ENCODE results near the gene TRABD.

Gene TRABD

DNA sequence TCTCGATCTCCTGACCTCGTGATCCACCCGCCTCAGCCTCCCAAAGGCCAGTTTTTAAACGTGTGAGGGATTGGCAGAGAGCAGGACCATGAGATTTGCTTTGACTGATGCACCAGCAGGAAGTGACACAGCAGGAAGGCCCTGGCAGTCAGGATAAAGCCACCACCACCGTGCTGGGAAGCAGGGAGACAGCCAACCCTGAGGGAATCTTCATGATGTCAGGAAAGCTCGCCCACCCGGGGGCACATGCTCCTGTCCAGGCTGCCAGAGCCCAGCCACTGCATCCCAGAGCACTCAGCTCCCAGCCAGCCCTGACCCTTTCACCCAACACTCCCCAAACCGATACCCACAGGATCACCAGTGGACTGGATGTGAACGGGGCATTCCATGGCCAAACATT lies 53.0 kb downstream of the TRABD start:
- H3K4me3 ChIP-seq (ENCODE audit: low read depth, low read length) = no peak overlapping the region
- DNase-seq (ENCODE audit: low read depth, low spot score) = no peak
- in situ Hi-C loops (cut with HindIII; ENCODE audit: low sequenced_read_pairs) = no loop called here
- TF ChIP-seq, protein P1, sequence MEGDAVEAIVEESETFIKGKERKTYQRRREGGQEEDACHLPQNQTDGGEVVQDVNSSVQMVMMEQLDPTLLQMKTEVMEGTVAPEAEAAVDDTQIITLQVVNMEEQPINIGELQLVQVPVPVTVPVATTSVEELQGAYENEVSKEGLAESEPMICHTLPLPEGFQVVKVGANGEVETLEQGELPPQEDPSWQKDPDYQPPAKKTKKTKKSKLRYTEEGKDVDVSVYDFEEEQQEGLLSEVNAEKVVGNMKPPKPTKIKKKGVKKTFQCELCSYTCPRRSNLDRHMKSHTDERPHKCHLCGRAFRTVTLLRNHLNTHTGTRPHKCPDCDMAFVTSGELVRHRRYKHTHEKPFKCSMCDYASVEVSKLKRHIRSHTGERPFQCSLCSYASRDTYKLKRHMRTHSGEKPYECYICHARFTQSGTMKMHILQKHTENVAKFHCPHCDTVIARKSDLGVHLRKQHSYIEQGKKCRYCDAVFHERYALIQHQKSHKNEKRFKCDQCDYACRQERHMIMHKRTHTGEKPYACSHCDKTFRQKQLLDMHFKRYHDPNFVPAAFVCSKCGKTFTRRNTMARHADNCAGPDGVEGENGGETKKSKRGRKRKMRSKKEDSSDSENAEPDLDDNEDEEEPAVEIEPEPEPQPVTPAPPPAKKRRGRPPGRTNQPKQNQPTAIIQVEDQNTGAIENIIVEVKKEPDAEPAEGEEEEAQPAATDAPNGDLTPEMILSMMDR (IDR thresholded peaks at IDR 0.05; ENCODE audit: low read depth, low read length) = no peak

DNA sequence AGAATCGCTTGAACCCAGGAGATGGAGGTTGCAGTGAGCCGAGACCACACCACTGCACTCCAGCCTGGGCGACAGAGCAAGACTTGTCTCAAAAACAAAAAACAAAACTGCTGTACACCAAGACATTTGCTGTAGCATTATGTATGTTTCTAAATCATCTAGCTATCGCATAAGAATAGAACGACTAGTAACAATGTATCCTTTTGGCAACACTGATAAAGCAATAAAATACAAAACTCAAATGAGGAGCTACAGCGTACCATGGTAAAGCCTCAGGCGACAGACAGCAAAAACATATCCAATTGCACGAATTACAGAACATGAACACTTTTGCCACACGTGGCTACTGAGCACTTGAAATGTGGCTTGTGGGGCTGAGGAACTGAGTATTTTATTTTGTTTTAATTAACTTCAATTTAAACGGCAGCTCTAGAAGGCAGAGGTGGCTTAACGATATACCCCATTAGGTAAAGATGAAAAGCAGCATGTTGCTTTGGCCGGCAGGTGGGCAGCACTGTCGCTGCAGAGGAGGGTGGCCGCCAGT lies 56.8 kb downstream of the TRABD start:
- H3K4me3 ChIP-seq (ENCODE audit: low read depth, low read length) = peak overlapping the region; percentile 34

DNA sequence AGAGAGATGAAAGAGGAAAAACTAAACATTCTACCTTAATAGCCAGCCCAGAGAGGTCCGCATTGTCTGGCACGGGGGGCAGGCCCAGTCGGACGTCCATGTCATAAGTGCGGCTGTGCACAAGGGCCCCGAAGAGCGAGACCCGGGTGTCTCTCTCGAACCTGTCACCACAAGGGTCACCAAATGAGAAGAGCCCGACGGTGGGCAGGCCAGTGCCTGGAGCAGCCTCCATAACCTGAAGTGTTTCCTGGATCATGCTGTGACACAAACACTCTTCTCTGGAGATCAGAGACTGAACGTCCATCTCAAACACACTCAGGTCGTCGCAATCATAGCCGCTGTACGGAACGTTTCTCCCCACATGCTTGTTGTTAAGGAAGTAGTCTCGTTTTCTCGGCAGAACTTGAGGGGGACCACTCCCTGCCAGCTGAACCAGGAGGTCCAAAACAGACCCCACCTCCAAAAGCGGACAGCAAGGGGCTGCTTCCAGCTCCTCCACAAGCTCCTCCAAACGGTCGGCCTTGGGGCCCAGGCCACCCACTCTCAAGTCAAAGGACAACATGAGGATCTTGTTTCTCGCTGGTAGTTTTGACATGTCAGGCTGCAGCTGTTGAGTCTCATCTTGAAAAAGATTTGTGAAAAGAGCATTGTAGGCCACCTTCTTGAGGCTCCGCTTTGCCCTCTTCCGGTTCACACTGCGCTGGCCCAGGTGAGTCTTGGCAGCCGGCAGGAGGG lies 58.1 kb downstream of the TRABD start:
- no peak for DNase-seq (ENCODE audit: low read depth, low spot score)
- TF ChIP-seq, protein P1 (IDR thresholded peaks at IDR 0.05; ENCODE audit: low read depth, low read length) = no peak
- in situ Hi-C loops (cut with HindIII; ENCODE audit: low sequenced_read_pairs) = no loop called here
- H3K4me3 ChIP-seq (ENCODE audit: low read depth, low read length) = peak overlapping the region; percentile 98

More for the DNA sequence above, 56.8 kb downstream of the TRABD start:
- in situ Hi-C loops (cut with HindIII; ENCODE audit: low sequenced_read_pairs) = no loop called here
- TF ChIP-seq, protein P1 (IDR thresholded peaks at IDR 0.05; ENCODE audit: low read depth, low read length) = no peak
- DNase-seq (ENCODE audit: low read depth, low spot score) = no peak

DNA sequence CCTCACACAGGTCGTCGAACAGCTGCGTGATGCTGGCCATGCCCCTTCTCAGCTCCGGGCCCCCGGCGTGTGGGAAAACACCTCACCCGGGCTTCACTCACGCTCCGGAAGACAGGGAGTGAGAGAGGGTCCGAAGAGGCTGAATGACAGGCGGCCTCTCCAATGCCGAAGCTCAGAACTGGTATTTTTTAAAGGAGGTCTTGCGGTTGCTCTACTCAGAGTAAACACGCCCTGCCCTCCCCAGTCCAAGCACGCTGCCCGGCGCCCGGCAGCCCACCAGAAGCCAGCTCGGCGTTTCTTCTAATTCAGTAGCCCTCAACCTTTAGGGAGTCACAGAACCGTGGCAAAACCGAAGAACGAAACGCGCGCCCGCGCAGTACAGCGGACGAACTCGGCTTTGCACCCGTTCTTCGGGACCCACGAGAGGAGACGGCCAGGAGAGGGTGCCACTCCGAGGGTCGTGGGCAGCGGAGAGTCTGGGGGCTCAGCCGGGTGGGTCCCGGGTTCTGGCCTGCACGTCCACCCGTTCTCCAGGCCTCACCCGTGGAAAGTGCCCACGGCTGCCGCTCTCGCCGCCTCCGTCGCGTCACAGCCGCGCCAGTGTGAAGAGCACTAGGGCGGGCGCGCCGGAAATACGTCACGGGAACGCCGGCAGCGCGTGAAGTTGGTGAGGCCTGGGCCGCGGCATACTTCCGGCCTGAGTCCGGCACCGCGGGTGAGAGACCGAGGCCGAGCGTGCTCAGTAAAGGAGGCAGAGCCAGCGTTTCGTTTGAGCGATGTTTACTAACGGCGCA lies 58.9 kb downstream of the TRABD start, which contains the start of gene TUBGCP6:
TSS of gene TUBGCP6 (minus strand) at position 604 of the 794 bp plus-strand sequence. CDS start at position 40, 564 bp downstream.
- in situ Hi-C loops (cut with HindIII; ENCODE audit: low sequenced_read_pairs) = no loop called here
- DNase-seq (ENCODE audit: low read depth, low spot score) = peak; percentile 92
- TF ChIP-seq, protein P1 (IDR thresholded peaks at IDR 0.05; ENCODE audit: low read depth, low read length) = no peak
- H3K4me3 ChIP-seq (ENCODE audit: low read depth, low read length) = peak within 1 kb of the TSS; percentile 98

DNA sequence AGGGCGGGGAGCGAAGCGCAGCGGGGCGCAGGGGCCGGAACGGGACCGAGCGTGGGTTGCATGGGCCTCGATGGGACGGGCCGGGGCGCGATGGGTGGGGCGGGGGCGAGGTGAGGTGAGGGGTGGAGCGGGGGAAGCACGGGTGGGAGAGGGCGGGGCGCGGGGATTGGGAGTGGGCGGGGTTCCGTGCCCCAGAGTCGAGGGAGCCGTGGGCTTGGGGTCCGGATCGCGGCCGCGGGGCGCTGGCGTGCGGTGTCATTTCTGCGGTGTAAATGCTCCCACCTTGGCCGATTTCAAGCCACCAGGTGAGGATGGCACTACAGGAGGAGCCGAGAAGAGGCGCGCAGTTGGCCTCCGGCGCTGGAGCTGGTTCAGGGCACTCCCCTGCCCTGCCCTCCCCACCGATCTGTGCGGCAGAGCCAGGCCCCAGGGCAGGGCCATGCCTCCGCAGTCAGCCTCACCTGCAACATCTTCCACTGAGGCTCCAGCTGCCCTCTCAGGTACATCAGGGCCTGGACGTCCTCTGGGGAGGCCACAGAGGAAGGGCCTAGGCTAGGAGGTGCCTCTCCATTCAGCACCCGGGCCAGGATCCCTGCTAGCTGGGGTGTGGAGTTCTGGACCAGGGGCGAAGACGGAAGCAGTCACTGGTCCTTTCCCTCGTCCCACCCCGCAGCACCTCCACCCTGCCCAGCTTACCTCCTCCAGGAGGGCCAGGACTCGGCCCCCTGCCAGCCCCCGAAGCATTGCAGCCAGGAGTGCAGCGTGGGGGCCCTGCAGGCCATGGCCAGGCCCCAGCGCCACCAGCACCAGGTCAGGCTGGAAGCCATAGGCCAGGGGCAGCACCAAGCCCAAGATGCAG lies 59.7 kb downstream of the TRABD start:
- TF ChIP-seq, protein P1 (IDR thresholded peaks at IDR 0.05; ENCODE audit: low read depth, low read length) = no peak
- peak overlapping the region; percentile 98 for H3K4me3 ChIP-seq (ENCODE audit: low read depth, low read length)
- no peak for DNase-seq (ENCODE audit: low read depth, low spot score)
- in situ Hi-C loops (cut with HindIII; ENCODE audit: low sequenced_read_pairs) = no loop called here

Data from astrocyte of the spinal cord (primary cell).